Colonic mucosa (tissue), 4 donors: ENCODE results near the gene MYO15A. TPM values are rescaled to one million over a fixed set of nuclear protein-coding genes. Genes with fewer than 3 reads are reported as not detected.

ENCODE experiments used
- DNase-seq: peaks from one replicate; pipeline ENCODE4 v3.0.0-alpha.2; 2020
- H3K27ac ChIP-seq: fragments of 200-600 bp; one replicate; pipeline ENCODE4 v1.8.0; 2021
- H3K27me3 ChIP-seq: fragments of 200-600 bp; one replicate; pipeline ENCODE4 v1.8.0; 2021
- H3K36me3 ChIP-seq: fragments of 200-600 bp; one replicate; pipeline ENCODE4 v1.8.0; 2021
- H3K4me1 ChIP-seq: fragments of 200-600 bp; one replicate; pipeline ENCODE4 v1.8.0; 2021; ENCODE audit warnings: mild to moderate bottlenecking
- H3K4me3 ChIP-seq: fragments of 200-600 bp; one replicate; pipeline ENCODE4 v1.8.0; 2021
- H3K9ac ChIP-seq, 2 donors: one replicate each; pipeline ENCODE4 v1.7.0; 2013; ENCODE audit warnings: control low read depth in 2 of 2, low read depth in 2 of 2, low read length in 2 of 2
- H3K9me3 ChIP-seq: fragments of 200-600 bp; one replicate; pipeline ENCODE4 v1.8.0; 2021
- intact Hi-C: fragments of 100-400 bp; cut with DNase I; formaldehyde crosslinking; loops from one replicate; pipeline ENCODE4 v1.14.1; 2022
- total RNA-seq, 2 donors: library from RNA; stranded (reverse); fragmentation: NEBNext Ultra II Directional in 1 of 2; extraction: Animal tissue kit (Norgen Biotek cat#: 25700) in 1 of 2; gene quantifications; one replicate each; pipeline ENCODE4 v1.2.1, GENCODE V29; 2021
- TF ChIP-seq, protein P1 (sequence below): fragments of 200-600 bp; IDR thresholded peaks from one replicate; pipeline ENCODE4 v1.8.0; 2022; ENCODE audit warnings: antibody characterized with exemption, mild to moderate bottlenecking
- donor health status: healthy.
- donor health status: DM: no; HTN: no; CAD: no.
- donor health status: DM: no; HTN: no; CAD: no.

MYO15A gene
- total RNA-seq, 2 donors from 2014 or later, result 1.1 to 1.4 TPM

GRCh38 chr17:18110636-18111145 lies 2.1 kb downstream of the MYO15A start:
- TF ChIP-seq, protein P1, sequence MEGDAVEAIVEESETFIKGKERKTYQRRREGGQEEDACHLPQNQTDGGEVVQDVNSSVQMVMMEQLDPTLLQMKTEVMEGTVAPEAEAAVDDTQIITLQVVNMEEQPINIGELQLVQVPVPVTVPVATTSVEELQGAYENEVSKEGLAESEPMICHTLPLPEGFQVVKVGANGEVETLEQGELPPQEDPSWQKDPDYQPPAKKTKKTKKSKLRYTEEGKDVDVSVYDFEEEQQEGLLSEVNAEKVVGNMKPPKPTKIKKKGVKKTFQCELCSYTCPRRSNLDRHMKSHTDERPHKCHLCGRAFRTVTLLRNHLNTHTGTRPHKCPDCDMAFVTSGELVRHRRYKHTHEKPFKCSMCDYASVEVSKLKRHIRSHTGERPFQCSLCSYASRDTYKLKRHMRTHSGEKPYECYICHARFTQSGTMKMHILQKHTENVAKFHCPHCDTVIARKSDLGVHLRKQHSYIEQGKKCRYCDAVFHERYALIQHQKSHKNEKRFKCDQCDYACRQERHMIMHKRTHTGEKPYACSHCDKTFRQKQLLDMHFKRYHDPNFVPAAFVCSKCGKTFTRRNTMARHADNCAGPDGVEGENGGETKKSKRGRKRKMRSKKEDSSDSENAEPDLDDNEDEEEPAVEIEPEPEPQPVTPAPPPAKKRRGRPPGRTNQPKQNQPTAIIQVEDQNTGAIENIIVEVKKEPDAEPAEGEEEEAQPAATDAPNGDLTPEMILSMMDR, result no peak
- H3K9me3 ChIP-seq, result no peaks in the 10 kb centered on the region
- no peak for DNase-seq
- no peak overlapping the region for H3K4me3 ChIP-seq
- H3K36me3 ChIP-seq, result no peaks in the 10 kb centered on the region
- no peaks in the 10 kb centered on the region for H3K4me1 ChIP-seq
- no peak overlapping the region for H3K27ac ChIP-seq
- no peaks in the 10 kb centered on the region for H3K27me3 ChIP-seq
- intact Hi-C loops, result no loop called here
- no peak overlapping the region for H3K9ac ChIP-seq

DNA sequence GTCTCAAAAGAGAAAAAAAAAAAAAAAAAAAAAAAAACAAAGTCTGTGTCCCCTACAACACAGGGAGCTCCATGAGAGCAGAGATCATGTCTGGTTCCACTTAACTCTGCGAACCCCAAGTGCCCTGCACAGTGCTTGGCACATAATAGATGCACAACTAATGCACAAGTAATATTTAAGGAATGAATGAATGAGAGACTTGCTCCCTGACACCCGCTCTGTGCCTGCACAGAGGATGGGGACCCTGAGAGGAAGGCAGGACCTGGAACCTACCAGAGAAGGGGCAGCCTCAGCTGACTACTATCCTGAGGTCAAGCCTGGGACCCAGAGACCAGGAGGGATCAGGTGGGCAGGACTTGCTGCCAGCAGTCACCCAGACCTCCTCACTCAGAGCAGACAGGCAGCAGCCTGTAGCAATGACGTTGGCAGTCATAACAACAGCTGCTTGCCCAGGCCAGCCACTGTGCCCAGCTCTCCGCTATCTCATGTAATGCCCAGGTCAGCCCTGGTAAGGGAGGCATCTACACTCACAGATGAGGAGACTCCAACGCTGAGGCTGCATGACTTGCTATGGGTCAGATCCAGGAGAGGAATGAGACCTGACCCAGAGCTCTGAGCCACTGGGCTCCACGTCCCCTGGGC lies 2.9 kb downstream of the MYO15A start:
- intact Hi-C loops, result no loop called here
- H3K4me3 ChIP-seq, result no peak overlapping the region
- H3K9me3 ChIP-seq, result no peaks in the 10 kb centered on the region
- H3K27ac ChIP-seq, result no peak overlapping the region
- H3K36me3 ChIP-seq, result no peaks in the 10 kb centered on the region
- no peak overlapping the region for H3K9ac ChIP-seq
- no peaks in the 10 kb centered on the region for H3K4me1 ChIP-seq
- no peaks in the 10 kb centered on the region for H3K27me3 ChIP-seq
- TF ChIP-seq, protein P1, result no peak
- no peak for DNase-seq

GRCh38 chr17:18115517-18115916 lies 7.0 kb downstream of the MYO15A start:
- H3K9me3 ChIP-seq, result no peaks in the 10 kb centered on the region
- no peak overlapping the region for H3K4me3 ChIP-seq
- no peak overlapping the region for H3K27ac ChIP-seq
- TF ChIP-seq, protein P1, result no peak
- H3K4me1 ChIP-seq, result no peaks in the 10 kb centered on the region
- DNase-seq, result no peak
- H3K9ac ChIP-seq, result no peak overlapping the region
- intact Hi-C loops, result no loop called here
- no peaks in the 10 kb centered on the region for H3K27me3 ChIP-seq
- H3K36me3 ChIP-seq, result no peaks in the 10 kb centered on the region

GRCh38 chr17:18116078-18116477 lies 7.5 kb downstream of the MYO15A start:
- Histone ChIP-seq H3K36me3 (no peaks in the 10 kb centered on the region), H3K27me3 (no peaks in the 10 kb centered on the region), H3K27ac (no peak overlapping the region), H3K9me3 (no peaks in the 10 kb centered on the region), H3K4me3 (no peak overlapping the region), H3K4me1 (no peaks in the 10 kb centered on the region), H3K9ac (no peak overlapping the region)
- intact Hi-C loops, result no loop called here
- TF ChIP-seq, protein P1, result no peak
- no peak for DNase-seq

DNA sequence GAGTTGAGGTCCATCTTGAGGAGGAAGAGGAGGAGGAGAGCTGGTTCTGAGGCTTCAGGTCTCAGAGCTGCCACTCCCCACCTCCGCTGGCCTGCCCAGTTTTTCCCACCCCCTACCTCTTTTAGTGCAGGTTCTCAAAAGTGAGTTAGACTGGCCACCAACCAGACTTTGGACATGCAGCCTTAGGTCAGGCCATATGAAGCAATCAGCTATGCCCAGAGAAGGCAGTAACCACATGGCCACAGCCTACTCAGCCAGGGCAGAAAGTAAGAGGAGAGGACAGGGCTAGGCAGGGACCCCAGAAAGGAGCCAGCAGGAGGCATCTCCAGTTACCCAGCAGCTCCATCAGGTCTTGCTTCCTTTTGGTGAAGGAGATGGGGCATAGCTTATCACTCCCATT lies 9.0 kb downstream of the MYO15A start:
- Histone ChIP-seq H3K36me3 (no peaks in the 10 kb centered on the region), H3K27ac (no peak overlapping the region), H3K9ac (no peak overlapping the region), H3K9me3 (no peaks in the 10 kb centered on the region), H3K4me1 (no peaks in the 10 kb centered on the region), H3K4me3 (no peak overlapping the region), H3K27me3 (no peaks in the 10 kb centered on the region)
- TF ChIP-seq, protein P1, result no peak
- DNase-seq, result no peak
- intact Hi-C loops, result no loop called here
